HG03280 (cell line): ENCODE measurements around the gene TMEM184A.
"Not testable (repeated sequence)": the region's sequence is repeated elsewhere in the genome, so short reads cannot be mapped to it uniquely, and the experiment has no call there.

Experiments
- ATAC-seq: cut with Tn5 transposase; IDR thresholded peaks from one replicate; pipeline ENCODE4 v1.9.1; 2021; ENCODE audit warnings: mild to moderate bottlenecking, moderate library complexity; ENCODE audit not compliant: unreplicated experiment

Gene TMEM184A

DNA sequence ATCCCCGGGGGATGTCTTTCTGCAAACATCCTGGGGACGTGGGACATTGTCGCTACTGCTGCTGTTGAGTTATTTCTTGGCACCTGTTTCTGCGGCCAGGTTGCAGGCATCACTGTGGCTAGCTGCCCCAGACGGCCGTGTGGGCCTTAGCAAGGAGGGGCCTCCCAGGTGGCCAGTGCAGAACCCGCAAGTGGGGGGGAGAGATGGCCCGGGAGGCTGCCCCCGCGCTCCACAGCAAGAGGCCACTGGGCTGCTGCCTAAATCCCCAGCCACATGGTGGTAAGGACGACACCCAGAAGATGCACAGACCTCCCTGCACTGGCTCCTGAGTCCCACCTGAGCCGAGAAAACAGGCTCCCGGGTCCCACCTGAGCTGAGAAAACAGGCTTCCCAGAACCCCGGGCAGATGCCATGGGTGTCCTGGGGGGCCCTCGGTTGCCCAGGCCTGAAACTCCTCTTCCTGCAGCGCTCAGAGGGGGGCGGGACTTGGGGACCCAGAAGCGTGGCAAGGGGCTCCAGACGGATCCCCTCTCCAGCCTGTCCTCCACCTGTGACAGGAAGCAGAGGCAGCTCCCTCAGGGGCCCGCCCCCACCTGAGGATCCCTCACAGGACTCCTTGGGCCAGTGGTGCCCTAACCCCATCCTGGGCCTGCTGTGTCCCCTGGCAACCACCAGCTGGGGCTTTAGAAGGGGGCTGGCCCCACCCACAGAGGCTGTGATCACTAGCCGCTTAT is 26.5 kb downstream of the TMEM184A start:
- no peak for ATAC-seq

DNA sequence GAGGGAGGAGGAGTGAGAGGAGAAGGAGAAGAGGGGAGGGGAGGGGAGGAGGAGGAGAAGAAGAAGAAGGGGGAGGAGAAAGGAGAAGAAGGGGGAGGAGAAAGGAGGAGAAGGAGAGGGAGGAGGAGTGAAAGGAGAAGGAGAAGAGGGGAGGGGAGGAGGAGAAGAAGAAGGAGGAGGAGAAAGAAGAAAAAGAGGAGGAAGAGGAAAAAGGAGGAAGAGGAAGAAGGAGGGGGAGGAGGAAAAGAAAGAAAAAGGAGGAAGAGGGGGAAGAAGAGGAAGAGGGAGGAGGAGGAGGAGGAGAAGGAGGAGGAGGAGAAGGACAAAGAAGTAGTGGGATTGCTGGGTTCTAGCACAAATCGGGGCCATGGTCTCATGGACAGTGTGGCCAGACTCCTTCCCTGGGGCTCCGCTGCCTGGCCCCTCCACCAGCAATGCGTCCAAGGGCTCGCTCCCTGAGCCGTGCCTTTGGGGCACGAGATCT is 29.7 kb downstream of the TMEM184A start:
- ATAC-seq, result no peak

DNA sequence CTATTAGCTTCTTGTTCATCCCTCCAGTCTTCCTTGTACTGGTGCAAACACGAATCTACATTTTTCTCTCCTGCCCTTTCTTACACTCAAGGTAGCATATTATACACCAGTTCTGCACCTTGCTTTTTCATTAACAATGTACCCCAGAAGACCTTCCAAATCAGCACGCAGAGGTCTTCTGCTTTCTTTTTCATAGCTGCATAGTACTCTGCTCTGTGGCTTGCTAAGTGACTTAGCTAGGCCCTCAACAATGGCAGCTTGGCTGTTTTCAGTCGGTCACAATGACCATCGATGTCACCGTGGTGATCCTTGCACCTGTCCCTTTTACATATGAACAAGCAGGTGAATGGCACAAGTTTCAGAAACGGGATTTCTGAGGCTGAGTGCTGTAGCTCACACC is 30.6 kb downstream of the TMEM184A start:
- ATAC-seq, result no peak

DNA sequence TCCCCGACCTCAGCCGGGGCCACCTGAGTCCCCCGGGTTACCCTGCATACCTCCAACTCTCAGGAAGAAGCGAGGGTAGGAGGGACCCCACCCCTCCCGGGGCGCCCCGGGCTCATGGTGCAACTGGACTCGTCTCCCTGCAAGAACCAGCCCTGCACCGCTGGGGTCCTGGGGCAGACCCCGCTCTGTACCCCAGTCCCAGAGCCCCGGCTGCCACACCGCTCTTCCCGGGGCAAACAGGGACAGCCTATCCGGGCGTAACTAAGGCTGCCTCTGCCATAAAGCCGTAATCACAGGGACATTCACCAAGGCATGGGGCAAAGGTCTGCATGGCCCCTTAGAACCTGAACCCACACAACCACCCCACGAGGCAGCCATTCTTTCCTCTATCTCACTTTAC is 32.2 kb downstream of the TMEM184A start:
- ATAC-seq, result no peak

DNA sequence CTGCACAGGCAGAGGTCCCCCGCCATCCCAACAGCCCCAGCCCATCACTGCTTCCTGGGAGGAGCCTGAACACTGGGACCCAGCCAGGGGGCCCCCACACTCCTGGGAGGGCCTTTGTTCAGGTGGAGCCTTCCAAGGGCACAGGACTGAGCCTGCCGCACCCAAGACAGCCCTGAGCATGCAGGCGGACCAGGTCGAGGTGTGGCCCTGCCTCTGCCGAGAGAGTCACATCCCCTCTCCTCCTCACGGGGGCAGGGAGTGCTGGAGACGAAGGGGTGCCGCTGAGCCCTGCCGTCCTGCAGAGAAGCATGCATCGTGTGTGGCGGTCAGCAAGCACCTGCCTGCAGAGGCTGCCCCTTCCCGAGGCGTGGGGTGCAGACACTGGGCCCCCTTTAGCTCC is 32.8 kb downstream of the TMEM184A start:
- ATAC-seq, result no peak

DNA sequence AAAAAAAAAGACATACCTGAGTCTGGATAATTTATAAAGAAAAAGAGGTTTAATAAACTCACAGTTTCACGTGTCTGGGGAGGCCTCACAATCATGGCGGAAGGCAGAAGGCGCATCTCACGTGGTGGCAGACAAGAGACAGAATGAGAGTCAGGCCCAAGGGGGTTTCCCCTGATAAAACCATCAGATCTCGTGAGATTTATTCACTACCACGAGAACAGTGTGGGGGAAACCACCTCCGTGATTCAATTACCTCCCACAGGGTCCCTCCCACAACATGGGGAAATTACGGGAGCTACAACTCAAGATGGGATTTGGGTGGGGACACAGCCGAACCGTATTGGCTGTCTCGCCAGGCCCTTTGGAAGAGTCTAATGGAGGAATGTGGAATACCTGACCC is 34.5 kb downstream of the TMEM184A start:
- no peak for ATAC-seq

DNA sequence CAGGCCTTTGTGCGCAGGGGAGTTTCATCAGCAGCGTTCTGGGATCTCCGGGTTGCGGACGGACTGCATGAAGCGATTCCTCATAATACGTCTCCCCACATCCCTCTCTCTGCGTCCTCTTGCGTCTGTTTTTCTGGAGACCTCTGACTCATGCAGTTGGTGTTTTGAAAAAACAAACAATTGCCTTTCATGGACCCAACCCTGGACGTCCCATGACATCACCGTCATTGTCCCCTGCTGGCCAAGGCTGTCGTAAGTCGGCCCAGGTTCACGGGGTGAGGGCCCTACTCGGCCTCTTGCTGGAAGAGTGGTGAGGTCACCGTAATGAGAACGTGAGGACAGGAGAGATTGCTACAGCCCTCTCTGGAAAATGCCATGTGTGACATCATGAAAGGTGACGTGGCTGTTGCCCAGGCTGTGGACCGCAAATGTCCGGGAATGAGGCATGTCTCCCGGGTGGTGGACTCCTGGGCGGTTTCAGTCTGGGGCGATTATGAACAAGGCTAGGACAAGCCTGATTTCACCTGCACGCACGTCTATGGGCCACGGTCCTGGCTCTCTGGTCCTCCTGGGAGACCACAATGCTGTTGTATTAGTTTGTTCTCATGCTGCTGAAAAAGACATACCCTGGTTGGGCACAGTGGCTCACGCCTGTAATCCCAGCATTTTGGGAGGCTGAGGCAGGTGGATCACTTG is 35.3 kb downstream of the TMEM184A start:
- ATAC-seq, result no peak

DNA sequence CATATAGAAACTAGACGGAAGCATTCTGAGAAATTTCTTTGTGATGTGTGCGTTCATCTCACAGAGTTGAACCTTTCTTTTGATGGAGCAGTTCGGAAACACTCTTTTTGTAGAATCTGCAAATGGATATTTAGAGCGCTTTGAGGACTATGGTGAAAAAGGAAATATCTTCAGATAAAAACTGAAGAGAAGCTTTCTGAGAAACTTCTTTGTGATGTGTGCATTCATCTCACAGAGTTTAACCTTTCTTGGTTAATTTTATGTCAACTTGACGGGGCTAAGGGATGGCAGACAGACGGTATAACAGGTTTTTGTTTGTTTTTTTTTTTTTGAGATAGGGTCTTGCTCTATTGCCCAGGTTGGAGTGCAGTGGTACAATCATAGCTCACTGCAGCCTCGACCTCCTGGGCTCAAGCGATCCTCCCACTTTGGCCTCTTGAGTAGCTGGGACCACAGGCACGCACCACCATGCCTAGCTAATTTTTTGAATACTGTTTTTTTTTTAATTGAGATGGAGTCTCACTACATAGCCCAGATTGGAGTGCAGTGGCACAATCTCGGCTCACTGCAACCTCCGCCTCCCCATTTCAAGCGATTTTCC is 36.6 kb downstream of the TMEM184A start:
- not testable (repeated sequence) for ATAC-seq

DNA sequence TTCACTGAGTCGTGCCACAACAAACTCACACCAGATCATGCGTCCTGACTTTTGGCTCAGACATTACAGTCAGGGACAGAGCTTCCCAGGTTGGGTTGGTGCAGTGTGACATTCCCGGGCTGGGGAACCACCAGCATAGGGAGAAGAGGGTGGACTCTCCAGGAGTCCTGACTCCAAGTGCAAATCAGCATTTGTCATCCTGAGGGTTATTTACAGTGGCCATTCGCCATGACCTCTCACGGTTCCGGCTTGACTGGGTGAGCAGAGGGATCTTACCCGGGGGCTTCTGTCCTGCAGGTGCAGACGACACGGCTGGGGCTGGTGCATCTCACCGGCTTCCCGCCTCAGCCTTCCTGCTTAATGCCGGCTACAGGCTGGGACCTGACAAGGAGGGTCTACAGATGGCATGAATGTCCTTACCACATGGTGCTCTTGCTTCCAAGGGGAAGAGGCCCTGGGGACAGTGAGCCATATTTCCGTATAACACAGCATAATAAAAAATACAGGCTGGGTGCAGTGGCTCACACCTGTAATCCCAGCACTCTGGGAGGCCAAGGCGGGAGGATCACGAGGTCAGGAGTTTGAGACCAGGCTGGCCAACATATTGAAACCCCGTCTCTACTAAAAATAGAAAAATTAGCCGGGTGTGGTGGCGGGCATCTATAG is 39.3 kb downstream of the TMEM184A start:
- no peak for ATAC-seq

DNA sequence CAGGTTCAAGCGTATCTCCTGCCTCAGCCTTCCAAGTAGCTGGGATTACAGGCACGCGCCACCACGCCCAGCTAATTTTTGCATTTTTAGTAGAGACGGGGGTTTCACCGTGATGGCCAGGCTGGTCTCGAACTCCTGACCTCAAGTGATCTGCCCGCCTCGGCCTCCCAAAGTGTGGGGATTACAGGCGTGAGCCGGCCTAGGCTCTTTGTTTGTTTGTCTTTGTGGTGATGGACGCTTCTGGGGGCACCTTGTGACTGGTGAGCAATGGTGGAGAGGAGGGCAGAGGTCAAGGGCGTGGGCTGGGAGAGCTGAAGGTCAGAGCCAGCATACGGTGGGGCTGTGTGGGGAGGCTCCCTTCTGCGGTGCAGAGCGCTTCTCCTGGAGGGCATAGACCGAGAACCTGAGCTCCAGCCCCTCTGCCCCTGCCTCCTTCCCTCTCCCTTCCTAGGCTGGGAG is 40.5 kb downstream of the TMEM184A start:
- ATAC-seq, result not testable (repeated sequence)

DNA sequence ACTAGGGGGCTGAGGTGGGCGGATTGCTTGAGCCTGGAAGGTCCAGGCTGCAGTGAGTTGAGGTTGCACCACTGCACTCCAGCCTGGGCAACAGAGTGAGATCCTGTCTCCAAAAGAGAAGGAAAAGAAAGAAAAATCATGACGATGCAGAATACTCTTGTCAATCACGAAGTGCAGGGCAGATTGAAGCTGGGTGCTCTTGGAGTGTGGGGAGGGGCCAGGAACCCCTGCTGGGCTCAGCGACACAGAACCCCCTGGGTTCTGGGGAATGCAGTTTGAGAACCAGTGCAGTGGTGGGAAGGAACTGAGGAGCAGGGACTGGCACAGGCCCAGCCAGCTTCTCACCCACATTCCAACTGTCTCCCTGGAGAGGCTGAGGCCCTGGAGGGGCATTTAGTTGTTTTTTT is 41.0 kb downstream of the TMEM184A start:
- no peak for ATAC-seq

DNA sequence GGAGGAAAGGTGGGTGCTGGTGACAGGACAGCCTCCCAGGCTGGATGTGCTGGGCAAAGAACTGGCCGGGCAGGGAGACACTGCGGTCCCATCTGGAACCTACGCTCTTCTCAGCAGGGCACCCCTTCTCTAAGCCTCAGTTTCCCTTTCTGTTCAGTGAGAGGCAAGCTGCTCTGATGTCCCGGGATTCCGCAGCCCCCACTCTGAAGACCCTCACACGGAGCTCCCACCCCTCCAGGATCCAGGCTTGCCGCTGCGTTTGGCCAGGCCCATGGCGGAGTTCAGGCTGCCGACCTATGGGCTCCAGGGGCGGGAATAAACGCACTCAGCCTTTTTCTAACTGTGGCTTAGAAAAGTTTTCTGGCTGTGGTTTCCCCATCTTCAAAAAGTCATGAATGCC is 41.6 kb downstream of the TMEM184A start:
- ATAC-seq, result no peak

DNA sequence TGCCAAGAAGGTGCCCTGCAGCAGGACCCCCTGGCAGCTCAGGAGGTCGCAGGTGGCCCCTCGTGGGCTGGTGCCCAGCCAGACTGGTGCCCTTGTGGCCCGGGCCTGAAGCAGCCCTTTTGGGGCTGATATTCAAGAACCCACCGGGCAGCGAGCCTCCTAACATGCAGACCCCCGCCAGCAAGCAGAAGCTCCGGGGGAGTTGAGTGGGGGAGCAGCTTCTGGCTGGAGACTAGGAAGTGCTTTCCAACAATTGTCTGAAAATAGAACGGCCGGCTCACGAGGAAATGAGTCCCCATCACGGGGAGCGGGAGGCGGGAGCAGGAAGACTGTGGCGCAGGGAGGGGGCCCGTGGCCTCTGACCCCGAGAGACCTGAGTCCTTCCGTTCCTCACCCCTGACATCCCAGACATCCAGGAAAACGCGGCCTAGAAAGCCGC is 42.3 kb downstream of the TMEM184A start:
- no peak for ATAC-seq

DNA sequence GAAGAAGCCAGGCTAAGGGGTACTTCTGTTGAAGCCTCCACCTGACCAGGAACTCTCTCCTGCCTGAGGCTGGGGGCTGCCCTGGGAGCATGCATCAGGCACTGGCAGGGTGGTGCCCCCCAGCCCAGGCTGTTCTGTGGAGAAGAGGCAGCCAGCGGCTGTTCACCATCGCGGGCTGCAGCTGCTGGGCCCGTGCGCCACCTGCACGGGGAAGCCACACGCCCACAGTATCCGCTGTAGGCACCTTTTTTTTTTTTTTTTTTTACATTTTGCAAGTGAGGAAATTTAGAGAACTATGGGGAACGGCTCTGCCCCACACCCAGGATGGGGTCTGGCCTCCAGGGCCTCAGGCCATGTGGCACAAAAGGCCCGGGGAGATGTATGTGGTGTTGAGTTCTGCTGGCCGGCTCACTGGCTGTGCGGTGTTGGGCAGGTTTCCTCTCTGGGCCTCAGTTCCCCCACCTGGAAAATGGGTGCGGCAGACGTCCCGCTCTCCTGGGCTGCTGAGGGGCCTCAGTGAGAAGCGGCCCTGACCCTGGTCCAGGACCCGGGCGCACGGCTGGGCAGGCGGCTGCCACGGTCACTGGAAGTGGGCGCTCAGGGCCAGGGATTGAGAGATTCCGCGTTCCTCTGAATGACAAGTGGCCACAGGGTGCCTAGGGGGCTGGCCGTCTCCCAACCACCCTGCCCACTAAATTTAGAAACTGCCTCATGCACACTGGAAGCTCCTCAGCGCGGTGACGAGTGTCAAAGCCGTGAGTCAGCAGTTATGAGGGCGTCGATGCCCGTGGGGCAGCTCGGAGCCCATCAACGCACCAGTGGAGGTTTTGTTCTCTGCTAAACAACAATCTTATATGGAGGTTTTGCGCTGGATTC is 43.0 kb downstream of the TMEM184A start:
- peak; percentile 51 for ATAC-seq

DNA sequence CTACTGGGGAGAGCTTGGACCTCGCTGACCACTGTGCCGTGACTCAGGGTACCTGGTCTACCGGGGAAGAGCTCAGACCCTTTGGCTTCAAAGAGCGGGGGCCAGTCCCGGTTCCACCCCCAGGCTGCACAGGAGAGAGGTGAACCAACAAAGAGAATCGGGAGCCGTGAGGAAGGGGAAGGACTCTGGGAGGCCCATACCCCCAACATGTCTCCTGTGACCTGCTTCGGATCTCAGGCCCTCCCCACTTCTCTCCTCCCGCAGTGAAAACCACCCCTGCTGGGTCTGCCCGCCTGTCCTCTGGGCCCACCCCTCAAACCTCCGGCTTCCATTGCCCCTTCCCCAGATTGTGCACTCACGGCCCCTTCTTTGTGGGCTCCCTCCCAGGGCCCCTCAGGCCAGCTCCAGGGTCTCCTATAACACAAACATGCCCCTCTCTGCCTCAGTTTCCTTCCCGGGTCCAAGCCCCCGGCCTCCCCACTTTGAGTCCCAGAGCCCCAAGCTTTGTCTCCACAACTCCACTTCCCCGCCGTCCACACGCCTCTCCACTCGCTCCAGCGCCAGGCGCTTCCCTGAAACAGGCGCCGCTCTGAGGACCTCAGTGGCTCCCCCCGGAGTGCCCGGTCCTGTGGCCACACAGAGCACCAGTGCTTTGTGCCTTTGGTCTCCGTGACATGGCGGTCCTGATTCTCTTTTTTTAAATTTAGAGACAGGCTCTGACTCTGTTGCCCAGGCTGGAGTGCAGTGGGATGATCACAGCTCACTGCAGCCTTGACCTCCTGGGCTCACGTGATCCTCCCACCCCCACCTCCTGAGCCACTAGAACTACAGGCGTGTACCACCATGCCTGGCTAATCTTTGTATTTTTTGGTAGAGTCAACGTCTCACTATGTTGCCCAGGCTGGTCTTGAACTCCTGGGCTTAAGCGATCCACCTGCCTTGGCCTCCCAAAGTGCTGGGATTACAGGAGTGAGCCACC is 44.3 kb downstream of the TMEM184A start:
- no peak for ATAC-seq

DNA sequence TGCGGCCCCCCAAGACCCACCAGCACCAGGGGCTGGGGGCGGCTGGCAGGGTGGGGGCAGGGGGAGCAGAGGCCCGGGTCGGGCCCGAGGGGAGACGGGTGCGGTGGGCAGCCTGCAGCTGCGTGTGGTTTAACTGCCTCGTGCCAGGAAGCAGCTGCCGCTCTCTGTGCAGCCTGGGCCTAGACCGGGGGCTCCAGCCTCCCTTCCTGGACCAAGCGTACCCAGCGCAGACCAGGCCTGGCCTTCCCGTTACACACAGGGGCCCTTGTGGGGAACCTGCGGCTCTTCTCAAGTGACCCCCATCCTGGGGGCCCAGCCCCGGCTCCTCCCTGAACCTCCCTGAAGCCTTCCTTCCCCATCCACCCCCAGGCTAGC is 45.2 kb downstream of the TMEM184A start:
- no peak for ATAC-seq

DNA sequence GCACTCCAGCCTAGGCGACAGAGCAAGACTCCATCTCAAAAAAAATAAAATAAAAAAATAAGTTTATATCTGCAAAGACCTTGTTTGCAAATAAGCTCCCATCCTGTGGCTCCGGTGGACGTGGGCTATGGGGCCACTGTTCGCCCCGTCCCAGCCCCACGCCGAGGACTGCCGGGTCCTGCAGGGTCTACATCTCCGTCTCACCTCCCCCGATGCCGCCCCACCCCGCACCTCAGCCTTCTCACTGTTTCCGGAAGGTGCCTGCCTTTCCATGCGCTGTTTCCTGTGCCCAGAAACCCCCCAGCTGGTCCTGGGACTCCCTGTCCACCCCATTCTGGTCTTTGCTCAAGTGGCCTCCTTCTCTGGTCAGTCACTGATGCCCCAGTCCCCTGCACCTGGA is 46.8 kb downstream of the TMEM184A start:
- no peak for ATAC-seq

DNA sequence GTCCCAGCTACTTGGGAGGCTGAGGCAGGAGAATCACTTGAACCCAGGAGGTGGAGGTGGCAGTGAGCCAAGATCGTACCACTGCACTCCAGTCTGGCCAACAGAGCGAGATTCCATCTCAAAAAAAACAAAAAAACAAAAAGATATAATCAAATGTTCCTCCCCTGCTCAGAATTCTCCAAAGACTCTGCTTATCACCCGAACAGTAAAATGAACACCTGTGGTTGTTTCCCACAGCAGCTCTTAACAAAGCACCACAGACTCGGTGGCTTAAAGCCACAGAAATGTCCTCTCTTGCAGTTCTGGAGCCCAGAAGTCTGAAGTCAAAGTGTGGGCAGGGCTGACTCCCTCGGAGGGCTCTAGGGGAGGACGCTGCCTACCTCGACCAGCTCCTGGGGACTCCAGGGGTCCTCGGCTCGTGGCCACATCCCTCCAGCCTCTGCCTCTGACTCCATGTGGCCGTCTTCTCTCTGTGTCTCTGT is 47.7 kb downstream of the TMEM184A start:
- ATAC-seq, result no peak
